Astrocyte (in vitro differentiated cells and primary cell): Measurements from ENCODE around the gene DCUN1D2. TPM values are rescaled to one million over a fixed set of nuclear protein-coding genes. Genes with fewer than 3 reads are reported as not detected.

Source experiments
- DNase-seq: peaks from one replicate; pipeline ENCODE4 v3.0.0-alpha.2; 2010; ENCODE audit warnings: low read depth
- FAIRE-seq: peaks from 2 replicates; lab custom pipeline; 2011; peaks lifted over from hg19 to GRCh38; lab: Jason Lieb, UNC
- H2AFZ ChIP-seq: 2 replicates; pipeline ENCODE4 v1.6.0; 2012; ENCODE audit warnings: low read depth, low read length, inconsistent platforms
- H3K27ac ChIP-seq: 2 replicates; pipeline ENCODE4 v1.5.1; 2011; ENCODE audit warnings: low read depth, low read length, inconsistent platforms
- H3K27me3 ChIP-seq: 2 replicates; pipeline ENCODE4 v1.6.0; 2011; ENCODE audit warnings: low read length, inconsistent platforms; ENCODE audit not compliant: insufficient read depth
- H3K36me3 ChIP-seq: 2 replicates; pipeline ENCODE4 v1.5.1; 2011; ENCODE audit warnings: low read length, inconsistent platforms; ENCODE audit not compliant: insufficient read depth
- H3K4me1 ChIP-seq: 2 replicates; pipeline ENCODE4 v1.5.1; 2011; ENCODE audit warnings: low read length, inconsistent platforms; ENCODE audit not compliant: insufficient read depth
- H3K4me2 ChIP-seq: 2 replicates; pipeline ENCODE4 v1.6.0; 2012; ENCODE audit warnings: low read length, inconsistent platforms
- H3K4me3 ChIP-seq: 2 replicates; pipeline ENCODE4 v1.5.1; 2011; ENCODE audit warnings: low read depth, mild to moderate bottlenecking, low read length, inconsistent platforms; ENCODE audit not compliant: insufficient read depth
- H3K79me2 ChIP-seq: 2 replicates; pipeline ENCODE4 v1.6.0; 2012; ENCODE audit warnings: mild to moderate bottlenecking, low read length, inconsistent platforms; ENCODE audit not compliant: insufficient read depth
- H3K9ac ChIP-seq: 2 replicates; pipeline ENCODE4 v1.6.0; 2012; ENCODE audit warnings: mild to moderate bottlenecking, low read length, inconsistent platforms
- H3K9me3 ChIP-seq: 2 replicates; pipeline ENCODE4 v1.5.1; 2012; ENCODE audit warnings: low read depth, mild to moderate bottlenecking, low read length, inconsistent platforms; ENCODE audit not compliant: insufficient read depth
- H4K20me1 ChIP-seq: 2 replicates; pipeline ENCODE4 v1.6.0; 2012; ENCODE audit warnings: low read length, inconsistent platforms; ENCODE audit not compliant: insufficient read depth
- H3K27ac Mint-ChIP-seq: one replicate; pipeline ENCODE4 v1.8.0; 2021; ENCODE audit warnings: mild to moderate bottlenecking, mixed read lengths; ENCODE audit not compliant: unreplicated experiment
- H3K27me3 Mint-ChIP-seq: one replicate; pipeline ENCODE4 v1.8.0; 2021; ENCODE audit warnings: low read depth, mixed read lengths; ENCODE audit not compliant: unreplicated experiment
- H3K36me3 Mint-ChIP-seq: one replicate; pipeline ENCODE4 v1.8.0; 2021; ENCODE audit warnings: low read depth, mixed read lengths; ENCODE audit not compliant: unreplicated experiment
- H3K4me1 Mint-ChIP-seq: one replicate; pipeline ENCODE4 v1.8.0; 2021; ENCODE audit warnings: low read depth, mixed read lengths; ENCODE audit not compliant: unreplicated experiment
- H3K4me3 Mint-ChIP-seq: one replicate; pipeline ENCODE4 v1.8.0; 2021; ENCODE audit warnings: mild to moderate bottlenecking, moderate library complexity, mixed read lengths; ENCODE audit not compliant: unreplicated experiment
- H3K9me3 Mint-ChIP-seq: one replicate; pipeline ENCODE4 v1.8.0; 2021; ENCODE audit warnings: mild to moderate bottlenecking, mixed read lengths; ENCODE audit not compliant: unreplicated experiment
- CTCF ChIP-seq: IDR thresholded peaks from 2 replicates; pipeline ENCODE4 v1.5.1; 2011; ENCODE audit warnings: low read depth, mild to moderate bottlenecking, inconsistent platforms, low read length, moderate library complexity; ENCODE audit not compliant: insufficient read depth
- EZH2 ChIP-seq: IDR thresholded peaks from 2 replicates; pipeline ENCODE4 v1.6.1; 2012; ENCODE audit warnings: mild to moderate bottlenecking, low read length, inconsistent platforms; ENCODE audit not compliant: insufficient read depth
- total RNA-seq: library from RNA; stranded (reverse); gene quantifications from 2 replicates; pipeline ENCODE4 v1.2.1, GENCODE V29; 2021

Gene DCUN1D2
- total RNA-seq, 1 donor from 2014 or later = 16.3 TPM

GRCh38 chr13:113506025-113506685, 15.6 kb upstream of the DCUN1D2 start:
- Histone ChIP-seq H3K27me3 (no peaks in the 10 kb centered on the region), H3K4me2 (no peak overlapping the region), H4K20me1 (peaks cover 66% of the 10 kb centered on the region), H3K27ac (no peak overlapping the region), H3K4me3 (no peak overlapping the region), H3K9ac (no peak overlapping the region), H3K9me3 (no peaks in the 10 kb centered on the region), H3K4me1 (no peaks in the 10 kb centered on the region), H3K79me2 (peaks cover 36% of the 10 kb centered on the region), H3K36me3 (peaks cover 41% of the 10 kb centered on the region), H2AFZ (no peak overlapping the region)
- Mint-ChIP-seq H3K4me1 (peaks cover 7% of the 10 kb centered on the region), H3K27ac (no peak overlapping the region), H3K9me3 (no peaks in the 10 kb centered on the region), H3K36me3 (peaks cover 19% of the 10 kb centered on the region), H3K4me3 (no peak overlapping the region), H3K27me3 (no peaks in the 10 kb centered on the region)
- no peak for FAIRE-seq
- DNase-seq = no peak
- TF ChIP-seq EZH2 (no peak), CTCF (no peak)

GRCh38 chr13:113502686-113503085, 12.2 kb upstream of the DCUN1D2 start:
- Histone ChIP-seq H3K4me3 (no peak overlapping the region), H4K20me1 (peaks cover 62% of the 10 kb centered on the region), H2AFZ (no peak overlapping the region), H3K9me3 (no peaks in the 10 kb centered on the region), H3K4me1 (peaks cover 6% of the 10 kb centered on the region), H3K4me2 (no peak overlapping the region), H3K27me3 (no peaks in the 10 kb centered on the region), H3K36me3 (peaks cover 56% of the 10 kb centered on the region), H3K9ac (no peak overlapping the region), H3K27ac (no peak overlapping the region), H3K79me2 (peaks cover 54% of the 10 kb centered on the region)
- H3K4me1 Mint-ChIP-seq = peaks cover 7% of the 10 kb centered on the region
- H3K27me3 Mint-ChIP-seq = no peaks in the 10 kb centered on the region
- no peak for DNase-seq
- peaks cover 27% of the 10 kb centered on the region for H3K36me3 Mint-ChIP-seq
- FAIRE-seq = no peak
- TF ChIP-seq CTCF = no peak
- TF ChIP-seq EZH2 = no peak
- H3K27ac Mint-ChIP-seq = no peak overlapping the region
- H3K4me3 Mint-ChIP-seq = no peak overlapping the region
- no peaks in the 10 kb centered on the region for H3K9me3 Mint-ChIP-seq

- Histone ChIP-seq H3K79me2 (peaks cover 57% of the 10 kb centered on the region), H3K4me3 (no peak overlapping the region), H3K27ac (no peak overlapping the region), H3K9me3 (no peaks in the 10 kb centered on the region), H2AFZ (no peak overlapping the region), H3K36me3 (peaks cover 70% of the 10 kb centered on the region), H3K4me2 (no peak overlapping the region), H3K27me3 (no peaks in the 10 kb centered on the region), H3K9ac (no peak overlapping the region), H4K20me1 (peaks cover 68% of the 10 kb centered on the region), H3K4me1 (peaks cover 10% of the 10 kb centered on the region)
- DNase-seq (no peak), FAIRE-seq (no peak)
- no peak overlapping the region for H3K27ac Mint-ChIP-seq
- H3K36me3 Mint-ChIP-seq = peaks cover 29% of the 10 kb centered on the region
- peaks cover 19% of the 10 kb centered on the region for H3K4me1 Mint-ChIP-seq
- no peaks in the 10 kb centered on the region for H3K27me3 Mint-ChIP-seq
- H3K4me3 Mint-ChIP-seq = no peak overlapping the region
- H3K9me3 Mint-ChIP-seq = no peaks in the 10 kb centered on the region
- no peak for TF ChIP-seq CTCF
Observed at GRCh38 chr13:113500530-113501265, 10.2 kb upstream of the DCUN1D2 start.
